Stimulated activated CD4-positive, alpha-beta T cell treated with anti-CD3 and anti-CD28 coated beads, Interleukin-15, amount 100 ng/mL, for 48 hours (primary cell): ENCODE measurements around the gene PCLO.
"Not testable (repeated sequence)": the region's sequence is repeated elsewhere in the genome, so short reads cannot be mapped to it uniquely, and the experiment has no call there.

Experiments
- DNase-seq, 2 donors: peaks; one replicate each; pipeline ENCODE4 v3.0.0-alpha.2; 2020; ENCODE audit warnings: low read depth in 2 of 2

The PCLO gene

GRCh38 chr7:82964150-82964882 lies 198.4 kb downstream of the PCLO start:
- no peak for DNase-seq

- no peak for DNase-seq
These were observed 201.4 kb downstream of the PCLO start for GRCh38 chr7:82961240-82961639.

GRCh38 chr7:82959528-82959927 lies 203.2 kb downstream of the PCLO start:
- no peak for DNase-seq

- DNase-seq = no peak
These were observed 205.2 kb downstream of the PCLO start for GRCh38 chr7:82957521-82957920.

GRCh38 chr7:82953324-82954027 lies 209.2 kb downstream of the PCLO start:
- no peak for DNase-seq

GRCh38 chr7:82950436-82950835 lies 212.2 kb downstream of the PCLO start:
- no peak for DNase-seq

GRCh38 chr7:82945480-82945879 lies 217.2 kb downstream of the PCLO start:
- DNase-seq = no peak

GRCh38 chr7:82945056-82945455 lies 217.6 kb downstream of the PCLO start:
- DNase-seq = no peak

GRCh38 chr7:82932516-82932915 lies 230.2 kb downstream of the PCLO start:
- DNase-seq = no peak

- DNase-seq = no peak
These were observed 236.2 kb downstream of the PCLO start for GRCh38 chr7:82926477-82926876.

- no peak for DNase-seq
These were observed 237.4 kb downstream of the PCLO start for GRCh38 chr7:82925331-82925730.

- no peak for DNase-seq
These were observed 256.2 kb downstream of the PCLO start for GRCh38 chr7:82906502-82906901.

- no peak for DNase-seq
These were observed 257.8 kb downstream of the PCLO start for GRCh38 chr7:82904871-82905270.

GRCh38 chr7:82901098-82901497 lies 261.6 kb downstream of the PCLO start:
- not testable (repeated sequence) for DNase-seq

- DNase-seq = no peak
These were observed 265.2 kb downstream of the PCLO start for GRCh38 chr7:82897500-82897899.

GRCh38 chr7:82894341-82894740 lies 268.3 kb downstream of the PCLO start:
- not testable (repeated sequence) for DNase-seq

- no peak for DNase-seq
These were observed 276.4 kb downstream of the PCLO start for GRCh38 chr7:82886324-82886723.

- no peak for DNase-seq
These were observed 296.8 kb downstream of the PCLO start for GRCh38 chr7:82865856-82866255.

GRCh38 chr7:82859106-82859850 lies 303.4 kb downstream of the PCLO start:
- no peak for DNase-seq

- DNase-seq = no peak
These were observed 311.6 kb downstream of the PCLO start for GRCh38 chr7:82851121-82851520.

- DNase-seq = no peak
These were observed 320.9 kb downstream of the PCLO start for GRCh38 chr7:82841828-82842227.

- DNase-seq = no peak
These were observed 322.6 kb downstream of the PCLO start for GRCh38 chr7:82840061-82840460.

- DNase-seq = no peak
These were observed 323.1 kb downstream of the PCLO start for GRCh38 chr7:82839555-82839954.
